ENCODE data around the gene TBC1D14.

The TBC1D14 gene

GRCh38 chr4:6909113-6909969, at the start of gene TBC1D14:
Gene TBC1D14, plus strand, starts transcription at chr4:6909826. Its CDS starts 13,564 bp downstream, at chr4:6923390.
- no peaks in the 10 kb centered on the region for H3K36me3 ChIP-seq (ENCODE audit: control insufficient read depth, insufficient read depth, low read length)
- peak within 1 kb of the TSS; percentile 86 for H3K4me3 ChIP-seq (ENCODE audit: low read length)
- no peaks in the 10 kb centered on the region for H3K27me3 ChIP-seq (ENCODE audit: control insufficient read depth, insufficient read depth, low read length)
- H3K27ac ChIP-seq (ENCODE audit: low read depth, low read length), result peak within 1 kb of the TSS; percentile 94
- peak within 1 kb of the TSS; percentile 47 for H3K9ac ChIP-seq (ENCODE audit: low read length)
- H3K4me1 ChIP-seq (ENCODE audit: control insufficient read depth, insufficient read depth, low read length), result peaks cover 8% of the 10 kb centered on the region

GRCh38 chr4:6868386-6868785, 41.2 kb upstream of the TBC1D14 start:
- Histone ChIP-seq H3K27me3 (ENCODE audit: control insufficient read depth, insufficient read depth, low read length) (no peaks in the 10 kb centered on the region), H3K4me3 (ENCODE audit: low read length) (no peak overlapping the region), H3K36me3 (ENCODE audit: control insufficient read depth, insufficient read depth, low read length) (peaks cover 13% of the 10 kb centered on the region), H3K27ac (ENCODE audit: low read depth, low read length) (no peak overlapping the region), H3K4me1 (ENCODE audit: control insufficient read depth, insufficient read depth, low read length) (no peaks in the 10 kb centered on the region), H3K9ac (ENCODE audit: low read length) (no peak overlapping the region)

GRCh38 chr4:6869944-6870343, 39.7 kb upstream of the TBC1D14 start:
- H3K36me3 ChIP-seq (ENCODE audit: control insufficient read depth, insufficient read depth, low read length), result peaks cover 13% of the 10 kb centered on the region
- no peaks in the 10 kb centered on the region for H3K4me1 ChIP-seq (ENCODE audit: control insufficient read depth, insufficient read depth, low read length)
- H3K9ac ChIP-seq (ENCODE audit: low read length), result no peak overlapping the region
- H3K27ac ChIP-seq (ENCODE audit: low read depth, low read length), result no peak overlapping the region
- H3K4me3 ChIP-seq (ENCODE audit: low read length), result no peak overlapping the region
- no peaks in the 10 kb centered on the region for H3K27me3 ChIP-seq (ENCODE audit: control insufficient read depth, insufficient read depth, low read length)

- Histone ChIP-seq H3K27ac (ENCODE audit: low read depth, low read length) (no peak overlapping the region), H3K9ac (ENCODE audit: low read length) (no peak overlapping the region), H3K36me3 (ENCODE audit: control insufficient read depth, insufficient read depth, low read length) (peaks cover 17% of the 10 kb centered on the region)
Observed at GRCh38 chr4:6873291-6873690, 36.3 kb upstream of the TBC1D14 start.

GRCh38 chr4:6873792-6874461, 35.7 kb upstream of the TBC1D14 start:
- Histone ChIP-seq H3K9ac (ENCODE audit: low read length) (no peak overlapping the region), H3K27me3 (ENCODE audit: control insufficient read depth, insufficient read depth, low read length) (no peaks in the 10 kb centered on the region), H3K27ac (ENCODE audit: low read depth, low read length) (no peak overlapping the region), H3K4me3 (ENCODE audit: low read length) (no peak overlapping the region), H3K4me1 (ENCODE audit: control insufficient read depth, insufficient read depth, low read length) (no peaks in the 10 kb centered on the region), H3K36me3 (ENCODE audit: control insufficient read depth, insufficient read depth, low read length) (peaks cover 21% of the 10 kb centered on the region)

More at GRCh38 chr4:6873291-6873690, 36.3 kb upstream of the TBC1D14 start:
- no peaks in the 10 kb centered on the region for H3K4me1 ChIP-seq (ENCODE audit: control insufficient read depth, insufficient read depth, low read length)
- H3K27me3 ChIP-seq (ENCODE audit: control insufficient read depth, insufficient read depth, low read length), result no peaks in the 10 kb centered on the region
- H3K4me3 ChIP-seq (ENCODE audit: low read length), result no peak overlapping the region

GRCh38 chr4:6874981-6875380, 34.6 kb upstream of the TBC1D14 start:
- no peaks in the 10 kb centered on the region for H3K27me3 ChIP-seq (ENCODE audit: control insufficient read depth, insufficient read depth, low read length)
- no peak overlapping the region for H3K27ac ChIP-seq (ENCODE audit: low read depth, low read length)
- no peak overlapping the region for H3K4me3 ChIP-seq (ENCODE audit: low read length)
- H3K9ac ChIP-seq (ENCODE audit: low read length), result no peak overlapping the region
- peaks cover 28% of the 10 kb centered on the region for H3K36me3 ChIP-seq (ENCODE audit: control insufficient read depth, insufficient read depth, low read length)
- H3K4me1 ChIP-seq (ENCODE audit: control insufficient read depth, insufficient read depth, low read length), result no peaks in the 10 kb centered on the region

- Histone ChIP-seq H3K27me3 (ENCODE audit: control insufficient read depth, insufficient read depth, low read length) (no peaks in the 10 kb centered on the region), H3K4me1 (ENCODE audit: control insufficient read depth, insufficient read depth, low read length) (no peaks in the 10 kb centered on the region), H3K4me3 (ENCODE audit: low read length) (no peak overlapping the region), H3K36me3 (ENCODE audit: control insufficient read depth, insufficient read depth, low read length) (peaks cover 31% of the 10 kb centered on the region), H3K9ac (ENCODE audit: low read length) (no peak overlapping the region), H3K27ac (ENCODE audit: low read depth, low read length) (no peak overlapping the region)
Observed at GRCh38 chr4:6875431-6875831, 34.2 kb upstream of the TBC1D14 start.

- Histone ChIP-seq H3K36me3 (ENCODE audit: control insufficient read depth, insufficient read depth, low read length) (peaks cover 34% of the 10 kb centered on the region), H3K27ac (ENCODE audit: low read depth, low read length) (no peak overlapping the region)
Observed at GRCh38 chr4:6876440-6876839, 33.2 kb upstream of the TBC1D14 start.

GRCh38 chr4:6877067-6877466, 32.6 kb upstream of the TBC1D14 start:
- Histone ChIP-seq H3K27ac (ENCODE audit: low read depth, low read length) (no peak overlapping the region), H3K27me3 (ENCODE audit: control insufficient read depth, insufficient read depth, low read length) (no peaks in the 10 kb centered on the region), H3K36me3 (ENCODE audit: control insufficient read depth, insufficient read depth, low read length) (peaks cover 31% of the 10 kb centered on the region), H3K4me1 (ENCODE audit: control insufficient read depth, insufficient read depth, low read length) (no peaks in the 10 kb centered on the region), H3K4me3 (ENCODE audit: low read length) (no peak overlapping the region), H3K9ac (ENCODE audit: low read length) (no peak overlapping the region)

More at GRCh38 chr4:6876440-6876839, 33.2 kb upstream of the TBC1D14 start:
- no peaks in the 10 kb centered on the region for H3K4me1 ChIP-seq (ENCODE audit: control insufficient read depth, insufficient read depth, low read length)
- H3K27me3 ChIP-seq (ENCODE audit: control insufficient read depth, insufficient read depth, low read length), result no peaks in the 10 kb centered on the region
- no peak overlapping the region for H3K9ac ChIP-seq (ENCODE audit: low read length)
- no peak overlapping the region for H3K4me3 ChIP-seq (ENCODE audit: low read length)

GRCh38 chr4:6878451-6879059, 31.1 kb upstream of the TBC1D14 start:
- Histone ChIP-seq H3K9ac (ENCODE audit: low read length) (no peak overlapping the region), H3K27me3 (ENCODE audit: control insufficient read depth, insufficient read depth, low read length) (no peaks in the 10 kb centered on the region), H3K4me1 (ENCODE audit: control insufficient read depth, insufficient read depth, low read length) (no peaks in the 10 kb centered on the region), H3K4me3 (ENCODE audit: low read length) (no peak overlapping the region), H3K36me3 (ENCODE audit: control insufficient read depth, insufficient read depth, low read length) (peaks cover 21% of the 10 kb centered on the region), H3K27ac (ENCODE audit: low read depth, low read length) (no peak overlapping the region)

GRCh38 chr4:6880691-6881090, 28.9 kb upstream of the TBC1D14 start:
- Histone ChIP-seq H3K9ac (ENCODE audit: low read length) (no peak overlapping the region), H3K27ac (ENCODE audit: low read depth, low read length) (no peak overlapping the region), H3K4me3 (ENCODE audit: low read length) (no peak overlapping the region), H3K4me1 (ENCODE audit: control insufficient read depth, insufficient read depth, low read length) (no peaks in the 10 kb centered on the region), H3K27me3 (ENCODE audit: control insufficient read depth, insufficient read depth, low read length) (no peaks in the 10 kb centered on the region), H3K36me3 (ENCODE audit: control insufficient read depth, insufficient read depth, low read length) (peaks cover 21% of the 10 kb centered on the region)

GRCh38 chr4:6881908-6882307, 27.7 kb upstream of the TBC1D14 start:
- Histone ChIP-seq H3K27me3 (ENCODE audit: control insufficient read depth, insufficient read depth, low read length) (no peaks in the 10 kb centered on the region), H3K4me3 (ENCODE audit: low read length) (no peak overlapping the region), H3K4me1 (ENCODE audit: control insufficient read depth, insufficient read depth, low read length) (peaks cover 3% of the 10 kb centered on the region), H3K27ac (ENCODE audit: low read depth, low read length) (no peak overlapping the region), H3K36me3 (ENCODE audit: control insufficient read depth, insufficient read depth, low read length) (peaks cover 19% of the 10 kb centered on the region), H3K9ac (ENCODE audit: low read length) (no peak overlapping the region)

Data from rectal smooth muscle tissue (tissue), 1 donor.